ENCODE measurements around the gene AGAP1. TPM values are rescaled to one million over a fixed set of nuclear protein-coding genes. Genes with fewer than 3 reads are reported as not detected.

Gene AGAP1
- total RNA-seq, 1 donor from 2014 or later = 39.0 TPM

DNA sequence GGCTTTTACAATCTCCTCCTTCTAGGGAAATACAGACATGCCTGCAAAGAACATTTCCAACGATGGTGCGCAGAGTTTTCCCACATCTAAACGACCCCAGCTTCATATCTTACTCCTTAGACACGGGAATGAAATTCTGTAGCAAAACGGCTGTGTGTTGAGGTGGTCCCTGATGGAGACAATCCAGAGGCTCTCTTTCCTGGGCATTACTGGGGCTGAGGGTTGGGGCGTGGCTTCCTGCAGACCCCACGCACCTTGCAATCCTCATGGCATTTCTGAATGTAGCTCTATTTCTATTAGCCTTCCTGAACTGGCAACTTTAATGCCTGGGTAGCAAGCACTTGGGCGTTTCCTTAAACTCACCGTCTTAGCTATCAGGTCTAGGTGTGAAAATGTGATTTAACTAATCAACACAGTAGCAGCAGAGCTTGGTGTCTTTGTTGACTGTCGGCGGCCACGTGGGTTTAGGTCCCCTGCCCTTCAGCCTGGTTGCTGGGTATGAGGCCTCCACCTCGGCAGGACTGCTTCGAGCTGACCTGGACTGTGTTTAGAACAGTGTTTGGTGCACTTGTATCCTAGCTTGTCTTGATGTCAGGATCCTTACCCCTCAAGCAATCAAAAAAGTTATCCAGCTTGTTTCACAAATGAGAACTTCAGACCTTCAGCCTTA, 431.5 kb downstream of the AGAP1 start:
- no peaks in the 10 kb centered on the region for H3K27me3 Mint-ChIP-seq (ENCODE audit: low read depth)
- TF ChIP-seq, protein P1, sequence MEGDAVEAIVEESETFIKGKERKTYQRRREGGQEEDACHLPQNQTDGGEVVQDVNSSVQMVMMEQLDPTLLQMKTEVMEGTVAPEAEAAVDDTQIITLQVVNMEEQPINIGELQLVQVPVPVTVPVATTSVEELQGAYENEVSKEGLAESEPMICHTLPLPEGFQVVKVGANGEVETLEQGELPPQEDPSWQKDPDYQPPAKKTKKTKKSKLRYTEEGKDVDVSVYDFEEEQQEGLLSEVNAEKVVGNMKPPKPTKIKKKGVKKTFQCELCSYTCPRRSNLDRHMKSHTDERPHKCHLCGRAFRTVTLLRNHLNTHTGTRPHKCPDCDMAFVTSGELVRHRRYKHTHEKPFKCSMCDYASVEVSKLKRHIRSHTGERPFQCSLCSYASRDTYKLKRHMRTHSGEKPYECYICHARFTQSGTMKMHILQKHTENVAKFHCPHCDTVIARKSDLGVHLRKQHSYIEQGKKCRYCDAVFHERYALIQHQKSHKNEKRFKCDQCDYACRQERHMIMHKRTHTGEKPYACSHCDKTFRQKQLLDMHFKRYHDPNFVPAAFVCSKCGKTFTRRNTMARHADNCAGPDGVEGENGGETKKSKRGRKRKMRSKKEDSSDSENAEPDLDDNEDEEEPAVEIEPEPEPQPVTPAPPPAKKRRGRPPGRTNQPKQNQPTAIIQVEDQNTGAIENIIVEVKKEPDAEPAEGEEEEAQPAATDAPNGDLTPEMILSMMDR (IDR thresholded peaks at IDR 0.05) = no peak
- no peaks in the 10 kb centered on the region for H3K9me3 Mint-ChIP-seq (ENCODE audit: low read depth)
- H3K4me1 Mint-ChIP-seq (ENCODE audit: low read depth) = no peaks in the 10 kb centered on the region
- H3K4me3 Mint-ChIP-seq (ENCODE audit: unreplicated experiment) = no peak overlapping the region
- H3K27ac Mint-ChIP-seq (ENCODE audit: unreplicated experiment) = no peak overlapping the region
- H3K36me3 Mint-ChIP-seq (ENCODE audit: low read depth) = peaks cover 4% of the 10 kb centered on the region
- DNase-seq (ENCODE audit: low spot score) = no peak

DNA sequence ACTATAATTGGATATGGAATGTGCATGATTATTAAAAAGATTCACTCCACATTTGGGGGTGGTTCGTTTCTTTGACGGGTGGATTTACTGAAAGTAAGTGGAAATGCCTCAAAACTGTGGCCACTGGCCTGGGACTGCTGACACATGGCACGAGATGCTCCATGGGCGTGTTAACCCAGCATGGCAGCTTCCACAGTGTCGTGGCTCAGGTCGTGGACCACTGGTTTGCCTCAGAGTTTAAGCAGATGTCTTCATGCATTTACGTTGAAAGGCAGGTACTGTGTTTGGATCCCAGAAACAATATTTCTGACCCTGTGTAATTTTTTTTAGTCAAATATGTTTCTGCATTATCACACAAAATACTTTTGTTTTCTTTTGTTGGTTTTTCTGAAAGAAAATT, 432.4 kb downstream of the AGAP1 start:
- Mint-ChIP-seq H3K27ac (ENCODE audit: unreplicated experiment) (no peak overlapping the region), H3K9me3 (ENCODE audit: low read depth) (no peaks in the 10 kb centered on the region), H3K4me1 (ENCODE audit: low read depth) (no peaks in the 10 kb centered on the region), H3K27me3 (ENCODE audit: low read depth) (no peaks in the 10 kb centered on the region), H3K4me3 (ENCODE audit: unreplicated experiment) (no peak overlapping the region), H3K36me3 (ENCODE audit: low read depth) (peaks cover 5% of the 10 kb centered on the region)
- no peak for DNase-seq (ENCODE audit: low spot score)
- TF ChIP-seq, protein P1 (IDR thresholded peaks at IDR 0.05) = no peak

DNA sequence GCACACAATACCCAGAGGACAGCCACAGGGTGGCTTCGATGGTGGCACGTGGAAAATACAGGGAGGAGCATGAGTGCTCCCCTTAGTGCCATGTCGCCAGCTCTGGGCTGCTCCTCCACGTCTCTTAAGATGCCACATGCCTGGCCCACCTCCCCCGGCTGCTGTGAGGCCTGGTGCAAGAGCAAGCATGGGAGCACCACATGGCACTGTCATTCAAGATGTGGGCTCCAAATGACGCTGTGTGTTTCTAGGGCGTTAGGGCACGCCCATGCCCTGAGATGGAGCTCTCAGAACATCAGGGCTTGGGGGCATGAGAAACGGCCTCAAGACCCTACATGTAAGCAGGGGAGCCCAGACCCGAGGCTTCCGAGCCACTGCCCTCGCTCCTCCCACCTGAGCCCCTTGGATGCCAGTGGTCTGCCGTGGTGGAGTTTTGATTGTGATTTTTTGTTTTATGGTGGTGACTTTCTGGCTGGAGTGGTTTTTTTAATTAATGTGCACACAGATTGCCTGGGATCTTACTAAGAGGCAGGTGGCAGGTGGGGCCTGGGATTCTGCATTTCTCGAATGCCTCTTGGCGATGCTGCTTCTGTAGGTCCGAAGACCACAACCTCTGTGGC, 435.0 kb downstream of the AGAP1 start:
- Mint-ChIP-seq H3K4me1 (ENCODE audit: low read depth) (no peaks in the 10 kb centered on the region), H3K9me3 (ENCODE audit: low read depth) (no peaks in the 10 kb centered on the region), H3K27me3 (ENCODE audit: low read depth) (no peaks in the 10 kb centered on the region), H3K4me3 (ENCODE audit: unreplicated experiment) (no peak overlapping the region), H3K36me3 (ENCODE audit: low read depth) (peaks cover 11% of the 10 kb centered on the region), H3K27ac (ENCODE audit: unreplicated experiment) (no peak overlapping the region)
- TF ChIP-seq, protein P1 (IDR thresholded peaks at IDR 0.05) = no peak
- DNase-seq (ENCODE audit: low spot score) = no peak

DNA sequence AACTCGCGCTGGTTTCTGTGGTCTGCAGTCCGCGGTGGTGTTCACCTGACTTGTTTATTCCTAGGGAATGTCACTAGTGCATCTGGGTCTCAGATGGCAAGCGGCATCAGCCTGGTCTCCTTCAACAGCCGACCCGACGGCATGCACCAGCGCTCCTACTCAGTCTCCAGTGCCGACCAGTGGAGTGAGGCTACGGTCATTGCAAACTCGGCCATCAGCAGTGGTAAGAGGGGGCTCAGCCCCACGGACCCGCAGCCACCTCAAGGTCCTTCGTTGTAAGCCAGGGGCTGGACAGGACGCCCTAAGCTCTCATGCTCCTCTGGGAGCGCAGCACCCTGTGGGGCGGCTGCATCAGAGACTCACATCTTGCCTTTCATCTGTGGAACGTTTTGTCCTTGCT, 436.9 kb downstream of the AGAP1 start:
- H3K4me3 Mint-ChIP-seq (ENCODE audit: unreplicated experiment) = no peak overlapping the region

DNA sequence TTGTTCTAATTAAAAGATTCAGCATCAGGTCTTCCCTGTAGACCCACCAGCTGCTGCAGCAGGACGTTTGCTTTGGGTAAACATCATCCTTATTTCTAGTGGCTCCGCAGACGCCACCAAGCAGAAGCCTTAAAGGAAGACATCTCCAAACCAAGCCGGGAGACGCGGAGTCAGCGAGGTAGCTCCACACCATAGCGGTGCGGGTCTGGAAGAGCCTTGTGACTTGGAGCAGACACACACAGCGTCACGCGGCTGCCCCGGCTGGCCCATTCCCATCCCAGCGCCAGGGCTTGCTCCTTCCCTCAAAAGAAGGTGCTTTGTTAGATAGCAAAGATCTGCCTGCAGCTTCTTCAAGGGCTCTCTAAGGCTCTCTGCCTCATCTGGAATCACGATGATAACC, 437.8 kb downstream of the AGAP1 start:
- H3K27ac Mint-ChIP-seq (ENCODE audit: unreplicated experiment) = no peak overlapping the region
- DNase-seq (ENCODE audit: low spot score) = no peak
- peaks cover 1% of the 10 kb centered on the region for H3K4me1 Mint-ChIP-seq (ENCODE audit: low read depth)
- peaks cover 7% of the 10 kb centered on the region for H3K9me3 Mint-ChIP-seq (ENCODE audit: low read depth)
- no peak overlapping the region for H3K4me3 Mint-ChIP-seq (ENCODE audit: unreplicated experiment)
- TF ChIP-seq, protein P1 (IDR thresholded peaks at IDR 0.05) = no peak
- H3K27me3 Mint-ChIP-seq (ENCODE audit: low read depth) = no peaks in the 10 kb centered on the region
- H3K36me3 Mint-ChIP-seq (ENCODE audit: low read depth) = peaks cover 20% of the 10 kb centered on the region

More for the DNA sequence above, 436.9 kb downstream of the AGAP1 start:
- TF ChIP-seq, protein P1 (IDR thresholded peaks at IDR 0.05) = no peak
- peak; percentile 83 for DNase-seq (ENCODE audit: low spot score)
- H3K4me1 Mint-ChIP-seq (ENCODE audit: low read depth) = no peaks in the 10 kb centered on the region
- H3K27me3 Mint-ChIP-seq (ENCODE audit: low read depth) = no peaks in the 10 kb centered on the region
- H3K9me3 Mint-ChIP-seq (ENCODE audit: low read depth) = no peaks in the 10 kb centered on the region
- H3K27ac Mint-ChIP-seq (ENCODE audit: unreplicated experiment) = no peak overlapping the region
- peaks cover 11% of the 10 kb centered on the region for H3K36me3 Mint-ChIP-seq (ENCODE audit: low read depth)
